Caco-2 (cell line): ENCODE data around the gene TRIM9. TPM values are rescaled to one million over a fixed set of nuclear protein-coding genes. Genes with fewer than 3 reads are reported as not detected.
"Not testable (repeated sequence)": the region's sequence is repeated elsewhere in the genome, so short reads cannot be mapped to it uniquely, and the experiment has no call there.

Experiments
- BruUV-seq: library from RNA; stranded (reverse); fragments of 400-500 nt; replicated peaks from 2 replicates; lab custom pipeline; 2021; lab: Mats Ljungman, UMichigan
- CTCF ChIA-PET: fragments of 300-600 bp; sonication (Branson Sonifier 250); formaldehyde crosslinking; loops from one replicate; lab custom pipeline; 2022; ENCODE audit warnings: antibody characterized with exemption; lab: Charles Lee
- POLR2A ChIA-PET: fragments of 300-600 bp; sonication (Branson Sonifier 250); formaldehyde crosslinking; loops from one replicate; lab custom pipeline; 2022; ENCODE audit warnings: antibody characterized with exemption; lab: Charles Lee
- DNase-seq, 2 experiments: peaks; one replicate each; pipeline versions ENCODE4 v3.0.0 to v3.0.0-alpha.2; 2020 to 2022
- H3K27me3 ChIP-seq: replicated peaks from 2 replicates; pipeline ENCODE4 v1.6.0; 2011; ENCODE audit warnings: low read length; ENCODE audit not compliant: control insufficient read depth, insufficient read depth
- H3K36me3 ChIP-seq: 2 replicates; pipeline ENCODE4 v1.5.1; 2011; ENCODE audit warnings: low read length; ENCODE audit not compliant: control insufficient read depth, insufficient read depth
- H3K4me1 ChIP-seq: fragments of 250-450 bp; sonication (Bioruptor Pico); 2 replicates; pipeline ENCODE4 v1.5.1; 2020; ENCODE audit warnings: mild to moderate bottlenecking
- H3K4me3 ChIP-seq: 2 replicates; pipeline ENCODE4 v1.5.1; 2011; ENCODE audit warnings: low read depth, mild to moderate bottlenecking, control low read depth, low read length
- H3K9me3 ChIP-seq: fragments of 250-450 bp; sonication (Bioruptor Pico); 2 replicates; pipeline ENCODE4 v1.5.1; 2020; ENCODE audit warnings: mild to moderate bottlenecking, moderate library complexity
- H3K27ac Mint-ChIP-seq: one replicate; pipeline ENCODE4 v1.8.0; 2022; ENCODE audit warnings: mixed read lengths; ENCODE audit not compliant: unreplicated experiment
- H3K27me3 Mint-ChIP-seq: one replicate; pipeline ENCODE4 v1.8.0; 2022; ENCODE audit warnings: mixed read lengths; ENCODE audit not compliant: insufficient read depth, unreplicated experiment
- H3K36me3 Mint-ChIP-seq: one replicate; pipeline ENCODE4 v1.8.0; 2022; ENCODE audit warnings: mild to moderate bottlenecking, mixed read lengths; ENCODE audit not compliant: insufficient read depth, unreplicated experiment
- H3K4me1 Mint-ChIP-seq: one replicate; pipeline ENCODE4 v1.8.0; 2022; ENCODE audit warnings: low read depth, mixed read lengths; ENCODE audit not compliant: unreplicated experiment
- H3K4me3 Mint-ChIP-seq: one replicate; pipeline ENCODE4 v1.8.0; 2022; ENCODE audit warnings: mild to moderate bottlenecking, moderate library complexity, mixed read lengths; ENCODE audit not compliant: unreplicated experiment
- H3K9me3 Mint-ChIP-seq: one replicate; pipeline ENCODE4 v1.8.0; 2022; ENCODE audit warnings: mixed read lengths; ENCODE audit not compliant: unreplicated experiment
- intact Hi-C: fragments of 100-400 bp; cut with micrococcal nuclease; formaldehyde crosslinking; loops from one replicate; pipeline ENCODE4 v1.10.0; 2022; ENCODE audit not compliant: unreplicated experiment
- total RNA-seq: library from RNA; stranded (reverse); gene quantifications from 2 replicates; pipeline ENCODE4 v1.2.3, GENCODE V29; 2022
- TF ChIP-seq, protein P1 (sequence below), 2 experiments: fragments of 200-600 bp in 1 of 2; IDR thresholded peaks; 1 replicate in 1 of 2; 2 replicates in 1 of 2; pipeline versions ENCODE4 v1.5.1 to v1.8.0; 2011 to 2022; ENCODE audit warnings: antibody characterized with exemption in 1 of 2, control low read depth in 1 of 2, inconsistent platforms in 1 of 2, low read depth in 1 of 2, low read length in 1 of 2, mild to moderate bottlenecking in 1 of 2, moderate library complexity in 1 of 2; ENCODE audit not compliant: insufficient read depth in 1 of 2, severe bottlenecking in 1 of 2, unreplicated experiment in 1 of 2

The TRIM9 gene
- total RNA-seq, 1 experiment from 2014 or later, result 2.7 TPM

DNA sequence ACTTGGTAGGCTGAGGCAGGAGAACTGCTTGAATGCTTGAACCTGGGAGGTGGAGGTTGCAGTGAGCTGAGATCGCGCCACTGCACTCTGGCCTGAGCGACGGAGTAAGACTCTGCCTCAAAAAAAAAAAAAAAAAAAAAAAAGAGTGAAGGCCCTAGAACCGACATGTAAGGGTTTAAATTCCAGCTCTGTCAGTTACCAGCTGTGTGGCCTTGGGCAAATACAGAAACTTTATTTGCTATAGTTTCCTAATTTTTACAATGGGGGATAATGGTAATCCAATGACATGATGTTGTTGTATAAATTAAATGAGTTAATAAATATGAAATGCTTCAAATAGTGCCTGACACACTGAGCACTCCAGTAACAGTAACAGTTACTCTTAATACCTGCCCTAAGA lies 131.0 kb downstream of the TRIM9 start:
- POLR2A ChIA-PET, result no interaction called here
- Histone ChIP-seq H3K9me3 (no peaks in the 10 kb centered on the region), H3K4me3 (no peak overlapping the region), H3K27me3 (no peaks in the 10 kb centered on the region), H3K4me1 (no peaks in the 10 kb centered on the region), H3K36me3 (no peaks in the 10 kb centered on the region)
- no peaks in the 10 kb centered on the region for H3K9me3 Mint-ChIP-seq
- no peak for DNase-seq
- no TSS peak for BruUV-seq
- TF ChIP-seq, protein P1, sequence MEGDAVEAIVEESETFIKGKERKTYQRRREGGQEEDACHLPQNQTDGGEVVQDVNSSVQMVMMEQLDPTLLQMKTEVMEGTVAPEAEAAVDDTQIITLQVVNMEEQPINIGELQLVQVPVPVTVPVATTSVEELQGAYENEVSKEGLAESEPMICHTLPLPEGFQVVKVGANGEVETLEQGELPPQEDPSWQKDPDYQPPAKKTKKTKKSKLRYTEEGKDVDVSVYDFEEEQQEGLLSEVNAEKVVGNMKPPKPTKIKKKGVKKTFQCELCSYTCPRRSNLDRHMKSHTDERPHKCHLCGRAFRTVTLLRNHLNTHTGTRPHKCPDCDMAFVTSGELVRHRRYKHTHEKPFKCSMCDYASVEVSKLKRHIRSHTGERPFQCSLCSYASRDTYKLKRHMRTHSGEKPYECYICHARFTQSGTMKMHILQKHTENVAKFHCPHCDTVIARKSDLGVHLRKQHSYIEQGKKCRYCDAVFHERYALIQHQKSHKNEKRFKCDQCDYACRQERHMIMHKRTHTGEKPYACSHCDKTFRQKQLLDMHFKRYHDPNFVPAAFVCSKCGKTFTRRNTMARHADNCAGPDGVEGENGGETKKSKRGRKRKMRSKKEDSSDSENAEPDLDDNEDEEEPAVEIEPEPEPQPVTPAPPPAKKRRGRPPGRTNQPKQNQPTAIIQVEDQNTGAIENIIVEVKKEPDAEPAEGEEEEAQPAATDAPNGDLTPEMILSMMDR (IDR thresholded peaks at IDR 0.05; ENCODE audit: insufficient read depth in 1 of 2, low read depth in 1 of 2, low read length in 1 of 2, severe bottlenecking in 1 of 2, unreplicated experiment in 1 of 2), result no peak
- H3K4me3 Mint-ChIP-seq, result no peak overlapping the region
- no peak overlapping the region for H3K27ac Mint-ChIP-seq
- H3K36me3 Mint-ChIP-seq, result no peaks in the 10 kb centered on the region
- H3K27me3 Mint-ChIP-seq, result no peaks in the 10 kb centered on the region
- H3K4me1 Mint-ChIP-seq, result no peaks in the 10 kb centered on the region
- intact Hi-C loops, result no loop called here
- CTCF ChIA-PET, result no interaction called here

DNA sequence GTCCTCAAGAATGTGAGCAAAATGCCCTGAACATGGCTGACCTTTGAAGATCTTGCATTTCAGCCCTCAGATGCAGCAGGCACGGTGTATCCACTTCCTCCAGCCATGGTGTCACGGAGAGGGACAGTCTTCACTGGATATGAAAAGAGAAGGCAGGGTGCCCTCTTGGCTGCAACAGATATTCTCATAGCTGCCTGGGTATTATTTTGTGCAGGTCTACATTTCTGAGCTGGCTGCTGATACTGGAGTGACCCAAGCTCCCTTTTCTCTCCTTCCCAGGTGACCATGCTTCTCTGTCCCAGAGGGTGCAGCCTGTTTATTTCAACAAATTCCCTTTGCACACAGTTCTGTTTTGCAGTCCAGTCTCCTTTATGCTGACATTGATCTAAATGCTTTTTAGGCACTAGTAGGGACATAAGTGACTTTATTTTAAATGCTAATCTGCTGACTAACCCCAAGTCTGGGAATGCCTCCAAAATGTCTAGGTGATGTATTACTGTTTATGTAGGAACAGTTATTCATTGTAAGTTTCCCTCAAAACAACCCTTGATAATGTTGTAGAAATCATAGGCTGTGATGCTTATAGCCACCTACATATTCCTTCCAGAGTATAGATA lies 133.2 kb downstream of the TRIM9 start:
- intact Hi-C loops, result no loop called here
- no peak for DNase-seq
- POLR2A ChIA-PET, result no interaction called here
- CTCF ChIA-PET, result no interaction called here
- Mint-ChIP-seq H3K27ac (no peak overlapping the region), H3K27me3 (no peaks in the 10 kb centered on the region), H3K4me1 (no peaks in the 10 kb centered on the region), H3K9me3 (no peaks in the 10 kb centered on the region), H3K4me3 (no peak overlapping the region), H3K36me3 (no peaks in the 10 kb centered on the region)
- Histone ChIP-seq H3K36me3 (no peaks in the 10 kb centered on the region), H3K4me1 (no peaks in the 10 kb centered on the region), H3K9me3 (no peaks in the 10 kb centered on the region), H3K27me3 (no peaks in the 10 kb centered on the region), H3K4me3 (no peak overlapping the region)
- BruUV-seq, result no TSS peak
- TF ChIP-seq, protein P1 (IDR thresholded peaks at IDR 0.05; ENCODE audit: insufficient read depth in 1 of 2, low read depth in 1 of 2, low read length in 1 of 2, severe bottlenecking in 1 of 2, unreplicated experiment in 1 of 2), result no peak

DNA sequence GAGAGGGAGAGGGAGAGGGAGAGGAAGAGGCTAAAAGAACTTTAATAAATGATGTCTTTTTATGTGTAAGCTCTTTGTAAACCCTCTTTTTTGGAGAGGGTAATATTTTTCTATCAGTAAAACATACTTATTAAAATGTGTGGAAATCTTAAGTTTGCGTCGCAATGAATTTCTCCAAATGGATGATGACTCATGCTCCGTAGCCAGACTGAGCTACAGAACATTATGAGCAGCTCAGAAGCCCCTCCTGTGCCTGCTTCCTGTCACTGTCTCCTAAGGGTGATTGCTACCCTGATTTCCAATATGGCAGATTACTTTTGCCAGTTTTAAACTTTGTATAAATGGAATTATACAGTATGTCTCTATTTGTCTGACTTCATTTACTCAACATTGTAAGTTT lies 137.6 kb downstream of the TRIM9 start:
- H3K27ac Mint-ChIP-seq, result no peak overlapping the region
- ChIA-PET CTCF (no interaction called here), POLR2A (no interaction called here)
- Histone ChIP-seq H3K4me3 (no peak overlapping the region), H3K9me3 (no peaks in the 10 kb centered on the region), H3K27me3 (no peaks in the 10 kb centered on the region), H3K36me3 (no peaks in the 10 kb centered on the region), H3K4me1 (peaks cover 6% of the 10 kb centered on the region; the same call in 1 of the 2 replicates)
- peaks cover 14% of the 10 kb centered on the region for H3K4me1 Mint-ChIP-seq
- H3K27me3 Mint-ChIP-seq, result no peaks in the 10 kb centered on the region
- no peak overlapping the region for H3K4me3 Mint-ChIP-seq
- DNase-seq, result no peak
- intact Hi-C loops, result no loop called here
- H3K36me3 Mint-ChIP-seq, result no peaks in the 10 kb centered on the region
- TF ChIP-seq, protein P1 (IDR thresholded peaks at IDR 0.05; ENCODE audit: insufficient read depth in 1 of 2, low read depth in 1 of 2, low read length in 1 of 2, severe bottlenecking in 1 of 2, unreplicated experiment in 1 of 2), result no peak
- BruUV-seq, result no TSS peak
- no peaks in the 10 kb centered on the region for H3K9me3 Mint-ChIP-seq

DNA sequence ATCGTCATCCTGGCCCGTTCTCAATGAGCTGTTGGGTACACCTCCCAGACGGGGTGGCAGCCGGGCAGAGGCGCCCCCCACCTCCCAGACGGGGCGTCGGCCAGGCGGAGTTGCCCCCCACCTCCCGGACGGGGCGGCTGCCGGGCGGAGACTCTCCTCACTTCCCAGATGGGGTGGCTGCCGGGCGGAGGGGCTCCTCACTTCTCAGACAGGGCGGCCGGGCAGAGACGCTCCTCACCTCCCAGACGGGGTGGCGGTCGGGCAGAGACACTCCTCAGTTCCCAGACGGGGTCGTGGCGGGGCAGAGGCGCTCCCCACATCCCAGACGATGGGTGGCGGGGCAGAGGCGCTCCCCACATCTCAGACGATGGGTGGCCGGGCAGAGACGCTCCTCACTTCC lies 138.5 kb downstream of the TRIM9 start:
- H3K4me1 ChIP-seq, H3K27ac Mint-ChIP-seq, intact Hi-C loops, POLR2A ChIA-PET, H3K4me3 ChIP-seq, CTCF ChIA-PET, BruUV-seq, H3K4me3 Mint-ChIP-seq, H3K27me3 Mint-ChIP-seq, H3K9me3 Mint-ChIP-seq, H3K9me3 ChIP-seq, H3K36me3 ChIP-seq, H3K27me3 ChIP-seq, DNase-seq, H3K36me3 Mint-ChIP-seq: not testable (repeated sequence)
- peaks cover 14% of the 10 kb centered on the region for H3K4me1 Mint-ChIP-seq
